Natural killer cell treated with Interleukin-12 subunit alpha and Interleukin-12 subunit beta and Interleukin-15 and Interleukin-18, amount 100 ng/mL, for 72 hours (primary cell): Measurements from ENCODE around the gene SLC2A9. TPM values are rescaled to one million over a fixed set of nuclear protein-coding genes. Genes with fewer than 3 reads are reported as not detected.

ENCODE experiments used
- ATAC-seq, 2 donors: fragments of 150-1000 bp; cut with Tn5 transposase in 1 of 2; sonication (Bioruptor Pico), chemical (Tn5 transposase) in 1 of 2; 2 replicates each; pipeline ENCODE4 v1.10.0; 2021
- DNase-seq: peaks from one replicate; pipeline ENCODE4 v3.0.0; 2022; ENCODE audit warnings: low spot score
- H3K27ac Mint-ChIP-seq, 2 donors: 1 replicate in 1 of 2; 2 replicates in 1 of 2; pipeline ENCODE4 v1.8.0; 2022; ENCODE audit warnings: mixed read lengths in 2 of 2, mild to moderate bottlenecking in 1 of 2, moderate library complexity in 1 of 2
- H3K27me3 Mint-ChIP-seq, 2 donors: 1 replicate in 1 of 2; 2 replicates in 1 of 2; pipeline ENCODE4 v1.8.0; 2022; ENCODE audit warnings: mixed read lengths in 2 of 2
- H3K36me3 Mint-ChIP-seq: one replicate; pipeline ENCODE4 v1.8.0; 2022; ENCODE audit warnings: mixed read lengths
- H3K4me1 Mint-ChIP-seq, 2 donors: 1 replicate in 1 of 2; 2 replicates in 1 of 2; pipeline ENCODE4 v1.8.0; 2022; ENCODE audit warnings: low read depth in 2 of 2, mixed read lengths in 2 of 2, mild to moderate bottlenecking in 1 of 2
- H3K4me3 Mint-ChIP-seq: one replicate; pipeline ENCODE4 v1.8.0; 2022; ENCODE audit warnings: mixed read lengths
- H3K9me3 Mint-ChIP-seq: 2 replicates; pipeline ENCODE4 v1.8.0; 2022; ENCODE audit warnings: mixed read lengths
- total RNA-seq, 2 donors: library from RNA; stranded (reverse); gene quantifications; one replicate each; pipeline ENCODE4 v1.2.3, GENCODE V29; 2022

The SLC2A9 gene
- total RNA-seq, 2 donors from 2014 or later = 1.8 to 3.3 TPM

DNA sequence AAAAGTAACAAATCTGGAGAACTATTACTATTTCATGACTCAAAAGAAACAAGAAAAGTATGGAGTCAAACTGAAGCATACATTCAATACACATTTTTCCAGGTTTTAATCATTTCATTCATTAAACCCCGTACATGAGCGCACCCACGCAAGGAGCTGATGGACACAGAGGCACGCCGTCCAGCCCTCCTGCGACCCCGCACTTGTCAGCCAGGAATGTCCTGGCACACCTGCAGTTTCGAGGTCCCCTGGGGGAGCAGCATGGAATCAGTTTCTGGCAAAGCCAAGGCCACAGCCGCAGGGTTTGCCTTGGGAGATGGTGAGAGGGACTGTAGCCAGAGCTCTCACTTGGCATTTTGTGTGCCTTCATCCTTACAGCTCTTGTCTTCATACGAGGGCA lies 12.8 kb upstream of the SLC2A9 start:
- H3K36me3 Mint-ChIP-seq = no peaks in the 10 kb centered on the region
- no peaks in the 10 kb centered on the region for H3K9me3 Mint-ChIP-seq
- DNase-seq = no peak
- H3K27me3 Mint-ChIP-seq = peaks cover 0 to 3% of the 10 kb centered on the region in 2 donors
- peaks cover 22 to 23% of the 10 kb centered on the region in 2 donors for H3K4me1 Mint-ChIP-seq
- no peak for ATAC-seq
- H3K4me3 Mint-ChIP-seq = no peak overlapping the region
- peak overlapping the region in 1 of 2 donors; percentile 82 for H3K27ac Mint-ChIP-seq

DNA sequence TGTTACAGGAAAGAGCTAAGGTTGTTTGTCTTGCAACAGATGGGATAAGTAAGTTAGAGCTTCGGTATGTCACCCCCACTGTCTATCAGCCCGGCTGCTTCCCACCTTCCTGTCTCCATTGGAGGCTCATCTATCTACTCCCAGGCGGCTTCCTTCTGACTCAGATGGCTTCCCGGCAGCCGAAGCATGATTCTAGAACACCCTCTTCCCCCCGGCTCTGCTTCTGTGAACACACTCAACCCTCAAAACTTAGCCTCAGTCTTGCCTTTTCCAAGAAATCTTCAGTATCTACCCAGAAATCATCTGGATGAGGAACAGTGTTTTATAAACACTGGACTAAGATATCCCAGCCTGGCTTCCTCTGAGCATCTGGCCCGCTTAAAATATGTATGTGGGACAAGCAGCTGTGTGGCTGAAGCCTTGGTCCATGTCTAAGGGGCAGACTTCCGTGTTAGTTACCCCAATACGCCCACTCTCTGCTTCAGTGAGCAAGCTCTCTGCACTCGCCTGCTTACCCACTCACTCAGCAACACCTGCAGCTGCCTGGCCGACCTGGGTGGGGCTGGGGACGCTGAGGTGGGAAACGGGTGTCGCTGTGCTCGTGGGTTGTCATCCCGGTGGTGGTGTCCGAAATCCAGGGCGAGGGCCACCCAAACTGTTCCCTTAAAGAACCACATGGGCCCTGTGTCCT lies 12.0 kb upstream of the SLC2A9 start:
- peak in 1 of 2 donors; percentile 79 for ATAC-seq
- no peaks in the 10 kb centered on the region for H3K9me3 Mint-ChIP-seq
- no peaks in the 10 kb centered on the region for H3K36me3 Mint-ChIP-seq
- H3K4me1 Mint-ChIP-seq = peaks cover 22 to 23% of the 10 kb centered on the region in 2 donors
- H3K27me3 Mint-ChIP-seq = peaks cover 0 to 3% of the 10 kb centered on the region in 2 donors
- peak overlapping the region; percentile 31 to 82 for H3K27ac Mint-ChIP-seq
- H3K4me3 Mint-ChIP-seq = peak overlapping the region; percentile 46
- no peak for DNase-seq

DNA sequence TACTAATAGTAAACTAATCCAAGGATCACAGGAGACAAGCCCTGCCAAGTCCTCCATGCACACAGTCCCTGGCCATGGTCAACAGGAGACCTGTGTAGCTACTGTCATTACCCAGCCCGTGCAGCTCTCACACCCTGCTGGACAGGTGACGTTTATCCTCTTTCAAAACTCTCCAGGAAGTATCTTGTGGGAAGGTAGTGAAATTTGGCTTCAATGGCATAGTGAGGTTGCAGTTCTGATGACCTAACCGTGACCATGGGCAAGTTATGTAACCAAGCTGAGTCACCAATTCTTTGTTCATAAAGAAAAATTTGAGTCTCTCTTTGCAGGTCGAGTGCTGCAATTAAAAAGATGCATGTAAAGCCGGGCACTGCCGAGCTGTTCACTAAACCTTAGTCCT lies 11.3 kb upstream of the SLC2A9 start:
- no peak overlapping the region for H3K4me3 Mint-ChIP-seq
- H3K36me3 Mint-ChIP-seq = no peaks in the 10 kb centered on the region
- H3K27ac Mint-ChIP-seq = peak overlapping the region; percentile 31 to 82
- no peaks in the 10 kb centered on the region for H3K9me3 Mint-ChIP-seq
- peaks cover 0 to 3% of the 10 kb centered on the region in 2 donors for H3K27me3 Mint-ChIP-seq
- DNase-seq (peak; percentile 63), ATAC-seq (peak; percentile 77 to 85)
- H3K4me1 Mint-ChIP-seq = peaks cover 22 to 23% of the 10 kb centered on the region in 2 donors

DNA sequence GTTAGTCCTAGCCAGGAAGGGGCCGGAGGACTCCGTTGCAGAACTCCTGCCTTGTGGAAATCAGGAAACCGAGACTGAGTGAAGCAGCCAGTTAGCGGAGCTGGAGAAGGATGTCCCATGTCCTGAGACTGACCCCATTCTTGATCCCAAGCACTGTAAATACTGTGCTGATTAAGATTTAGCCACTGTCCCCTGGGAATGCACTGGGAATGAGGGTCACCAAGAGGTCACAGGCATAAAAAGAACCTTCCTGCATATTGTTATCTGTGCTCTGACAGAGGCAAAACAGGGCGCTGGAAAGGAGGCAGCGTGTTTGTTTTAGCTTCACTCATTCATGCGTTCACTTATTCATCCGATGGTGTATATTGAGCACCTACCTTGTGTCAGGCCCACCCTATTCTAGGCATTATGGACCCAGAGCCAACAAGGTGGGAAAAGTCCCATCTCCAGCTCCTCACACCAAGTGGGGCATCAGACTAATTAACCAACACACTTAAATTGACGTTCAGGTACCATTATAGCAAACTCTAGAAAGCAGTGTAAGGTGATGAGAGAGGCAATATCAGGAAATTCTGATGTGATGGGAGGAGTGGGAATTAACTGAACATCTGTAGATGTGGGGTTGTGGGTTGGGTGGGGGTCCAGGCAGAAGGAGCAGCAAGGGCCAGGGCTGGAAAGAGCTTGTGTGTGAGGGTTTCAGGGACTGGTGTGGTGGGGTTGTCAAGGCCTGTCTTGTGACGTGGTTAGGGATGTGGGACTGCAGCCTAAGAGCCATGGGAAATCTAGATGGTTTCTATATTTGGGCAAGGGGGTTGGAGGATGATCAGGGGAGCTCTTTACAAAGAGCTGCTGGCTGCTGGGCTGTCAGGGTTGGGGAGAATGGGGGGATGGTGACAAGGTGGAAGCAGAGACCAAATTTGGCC lies 10.6 kb upstream of the SLC2A9 start:
- Mint-ChIP-seq H3K36me3 (no peaks in the 10 kb centered on the region), H3K4me1 (peaks cover 22 to 23% of the 10 kb centered on the region in 2 donors), H3K4me3 (no peak overlapping the region), H3K27ac (peak overlapping the region in 1 of 2 donors; percentile 82), H3K9me3 (no peaks in the 10 kb centered on the region), H3K27me3 (peaks cover 0 to 3% of the 10 kb centered on the region in 2 donors)
- DNase-seq (no peak), ATAC-seq (no peak)

- no peak for DNase-seq
- peaks cover 22 to 23% of the 10 kb centered on the region in 2 donors for H3K4me1 Mint-ChIP-seq
- ATAC-seq = no peak
- H3K9me3 Mint-ChIP-seq = no peaks in the 10 kb centered on the region
- peaks cover 0 to 3% of the 10 kb centered on the region in 2 donors for H3K27me3 Mint-ChIP-seq
- no peak overlapping the region for H3K27ac Mint-ChIP-seq
- no peak overlapping the region for H3K4me3 Mint-ChIP-seq
- no peaks in the 10 kb centered on the region for H3K36me3 Mint-ChIP-seq
Observed at GRCh38 chr4:10030972-10031667, 9.8 kb upstream of the SLC2A9 start.

- Mint-ChIP-seq H3K27me3 (peaks cover 0 to 3% of the 10 kb centered on the region in 2 donors), H3K4me3 (no peak overlapping the region), H3K27ac (no peak overlapping the region), H3K9me3 (no peaks in the 10 kb centered on the region), H3K4me1 (peaks cover 22 to 23% of the 10 kb centered on the region in 2 donors), H3K36me3 (no peaks in the 10 kb centered on the region)
- ATAC-seq = no peak
- DNase-seq = no peak
Observed at GRCh38 chr4:10029403-10029802, 8.1 kb upstream of the SLC2A9 start.

DNA sequence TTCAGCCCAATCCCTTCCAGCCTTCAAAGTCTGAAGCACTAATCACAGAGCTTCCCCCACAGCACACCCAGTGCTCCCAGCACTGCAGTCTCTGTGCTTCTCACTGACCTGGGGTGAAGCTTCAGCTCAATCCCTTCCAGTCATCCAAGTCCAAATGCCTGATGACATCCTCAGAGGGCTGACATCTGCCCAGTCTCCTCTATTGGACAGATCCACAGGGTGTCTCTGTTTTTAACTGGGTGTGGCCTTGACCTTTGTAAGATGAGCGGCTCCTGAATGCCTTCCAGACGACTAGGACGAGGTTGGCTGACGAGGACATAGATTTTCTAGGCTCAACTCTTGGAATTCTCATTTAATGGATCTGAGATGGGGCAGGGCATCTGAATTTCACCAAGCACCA lies 7.6 kb upstream of the SLC2A9 start:
- H3K9me3 Mint-ChIP-seq = no peaks in the 10 kb centered on the region
- DNase-seq = no peak
- no peak for ATAC-seq
- no peak overlapping the region for H3K27ac Mint-ChIP-seq
- peaks cover 0 to 5% of the 10 kb centered on the region in 2 donors for H3K27me3 Mint-ChIP-seq
- H3K4me1 Mint-ChIP-seq = peaks cover 20 to 21% of the 10 kb centered on the region in 2 donors
- H3K4me3 Mint-ChIP-seq = no peak overlapping the region
- no peaks in the 10 kb centered on the region for H3K36me3 Mint-ChIP-seq

- H3K4me1 Mint-ChIP-seq = no peaks in the 10 kb centered on the region
- H3K27me3 Mint-ChIP-seq = peaks cover 0 to 3% of the 10 kb centered on the region in 2 donors
- DNase-seq (no peak), ATAC-seq (no peak)
- no peaks in the 10 kb centered on the region for H3K36me3 Mint-ChIP-seq
- no peaks in the 10 kb centered on the region for H3K9me3 Mint-ChIP-seq
- H3K4me3 Mint-ChIP-seq = no peak overlapping the region
- H3K27ac Mint-ChIP-seq = no peak overlapping the region
Observed at GRCh38 chr4:10026485-10026884, 5.2 kb upstream of the SLC2A9 start.

DNA sequence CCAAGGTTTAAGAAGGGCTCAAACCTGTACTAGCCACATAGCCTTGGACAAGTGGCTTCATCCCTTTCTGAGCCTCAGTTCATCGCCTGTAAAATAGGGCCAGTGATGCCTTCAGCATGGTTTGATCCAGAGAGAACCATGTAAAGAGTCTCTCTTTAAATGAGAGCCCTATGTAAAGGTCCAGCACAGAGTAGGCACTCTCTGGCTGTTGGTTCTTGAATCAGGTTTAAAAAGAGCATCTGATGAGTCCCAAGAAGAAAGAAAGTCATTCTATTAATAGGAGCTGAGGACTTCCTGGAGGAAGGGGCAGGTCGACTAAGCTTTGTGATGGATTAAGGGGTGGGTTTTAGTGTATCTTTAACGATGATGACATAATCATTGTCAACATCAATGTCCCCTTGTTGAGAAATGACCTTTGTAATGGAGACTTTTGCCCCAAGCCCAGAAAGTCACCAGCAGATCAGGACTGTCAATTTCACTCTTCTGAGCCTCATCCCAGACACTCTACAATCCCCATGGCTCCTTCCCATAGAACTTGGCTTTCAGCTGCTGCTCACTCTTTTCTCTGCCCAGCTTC lies 4.0 kb upstream of the SLC2A9 start:
- ATAC-seq (no peak), DNase-seq (no peak)
- H3K9me3 Mint-ChIP-seq = no peaks in the 10 kb centered on the region
- H3K27me3 Mint-ChIP-seq = peaks cover 0 to 3% of the 10 kb centered on the region in 2 donors
- H3K36me3 Mint-ChIP-seq = no peaks in the 10 kb centered on the region
- H3K4me1 Mint-ChIP-seq = no peaks in the 10 kb centered on the region
- no peak overlapping the region for H3K4me3 Mint-ChIP-seq
- H3K27ac Mint-ChIP-seq = no peak overlapping the region

- Mint-ChIP-seq H3K9me3 (no peaks in the 10 kb centered on the region), H3K27ac (no peak overlapping the region), H3K36me3 (no peaks in the 10 kb centered on the region), H3K4me3 (no peak overlapping the region), H3K4me1 (peaks cover under 1 to 2% of the 10 kb centered on the region in 2 donors), H3K27me3 (peaks cover 0 to 3% of the 10 kb centered on the region in 2 donors)
- DNase-seq = no peak
- no peak for ATAC-seq
Observed at GRCh38 chr4:10024303-10024702, 3.0 kb upstream of the SLC2A9 start.

GRCh38 chr4:10023806-10024205 lies 2.5 kb upstream of the SLC2A9 start:
- Mint-ChIP-seq H3K4me3 (no peak overlapping the region), H3K4me1 (peaks cover 5 to 6% of the 10 kb centered on the region in 2 donors), H3K9me3 (no peaks in the 10 kb centered on the region), H3K36me3 (no peaks in the 10 kb centered on the region), H3K27me3 (peaks cover 0 to 3% of the 10 kb centered on the region in 2 donors), H3K27ac (no peak overlapping the region)
- ATAC-seq = no peak
- DNase-seq = no peak

- H3K4me3 Mint-ChIP-seq = no peak overlapping the region
- peaks cover 0 to 3% of the 10 kb centered on the region in 2 donors for H3K27me3 Mint-ChIP-seq
- H3K9me3 Mint-ChIP-seq = no peaks in the 10 kb centered on the region
- no peak for DNase-seq
- no peaks in the 10 kb centered on the region for H3K36me3 Mint-ChIP-seq
- H3K27ac Mint-ChIP-seq = no peak overlapping the region
- ATAC-seq = no peak
- peaks cover 5 to 9% of the 10 kb centered on the region in 2 donors for H3K4me1 Mint-ChIP-seq
Observed at GRCh38 chr4:10023050-10023419, 1.7 kb upstream of the SLC2A9 start.

- no peak for ATAC-seq
- Mint-ChIP-seq H3K36me3 (no peaks in the 10 kb centered on the region), H3K4me3 (no peak overlapping the region), H3K4me1 (peaks cover 5 to 9% of the 10 kb centered on the region in 2 donors), H3K27me3 (peaks cover 0 to 3% of the 10 kb centered on the region in 2 donors), H3K9me3 (no peaks in the 10 kb centered on the region), H3K27ac (no peak overlapping the region)
- DNase-seq = no peak
Observed at GRCh38 chr4:10022346-10023049, 1.2 kb upstream of the SLC2A9 start.
